Suprapubic skin (tissue), 4 donors: Measurements from ENCODE around the gene TRAPPC2L.

ENCODE experiments used
- EP300 ChIP-seq: sonication (generic); formaldehyde crosslinking; IDR thresholded peaks from one replicate; pipeline ENCODE4 v1.6.1; 2017; ENCODE audit warnings: antibody characterized with exemption
- POLR2A ChIP-seq, 2 donors: fragments of 450-650 bp; IDR thresholded peaks; one replicate each; pipeline ENCODE4 v1.6.1; 2017; ENCODE audit warnings: antibody characterized with exemption in 2 of 2, mild to moderate bottlenecking in 2 of 2, moderate library complexity in 2 of 2
- POLR2AphosphoS5 ChIP-seq, 3 donors: sonication (generic); formaldehyde crosslinking; IDR thresholded peaks; one replicate each; pipeline ENCODE4 v1.6.1; 2017; ENCODE audit warnings: antibody characterized with exemption in 3 of 3
- TF ChIP-seq, protein P1 (sequence below), 2 donors: fragments of 200-600 bp in 1 of 2; fragments of 450-650 bp in 1 of 2; sonication (generic) in 1 of 2; IDR thresholded peaks; one replicate each; pipeline ENCODE4 v1.5.1; 2016 to 2019; ENCODE audit warnings: antibody characterized with exemption in 2 of 2, mild to moderate bottlenecking in 1 of 2, moderate library complexity in 1 of 2

DNA sequence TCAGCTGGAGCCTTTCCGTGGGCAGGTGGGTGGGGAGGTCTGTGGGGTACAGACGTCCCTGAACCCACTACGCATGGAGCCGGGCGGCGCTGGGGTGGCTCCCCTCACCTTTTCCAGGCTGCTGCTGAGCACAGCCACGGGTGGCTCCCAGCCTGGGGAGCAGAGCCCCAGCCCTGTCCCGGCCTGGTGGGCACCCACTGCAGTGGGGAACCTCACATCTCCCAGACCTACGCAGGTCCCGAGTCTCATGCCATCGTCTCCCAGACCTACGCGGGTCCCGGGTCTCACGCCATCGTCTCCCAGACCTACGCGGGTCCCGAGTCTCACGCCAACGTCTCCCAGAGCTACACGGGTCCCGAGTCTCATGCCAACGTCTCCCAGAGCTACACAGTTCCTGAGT is 28.2 kb upstream of the TRAPPC2L start:
- TF ChIP-seq, protein P1, sequence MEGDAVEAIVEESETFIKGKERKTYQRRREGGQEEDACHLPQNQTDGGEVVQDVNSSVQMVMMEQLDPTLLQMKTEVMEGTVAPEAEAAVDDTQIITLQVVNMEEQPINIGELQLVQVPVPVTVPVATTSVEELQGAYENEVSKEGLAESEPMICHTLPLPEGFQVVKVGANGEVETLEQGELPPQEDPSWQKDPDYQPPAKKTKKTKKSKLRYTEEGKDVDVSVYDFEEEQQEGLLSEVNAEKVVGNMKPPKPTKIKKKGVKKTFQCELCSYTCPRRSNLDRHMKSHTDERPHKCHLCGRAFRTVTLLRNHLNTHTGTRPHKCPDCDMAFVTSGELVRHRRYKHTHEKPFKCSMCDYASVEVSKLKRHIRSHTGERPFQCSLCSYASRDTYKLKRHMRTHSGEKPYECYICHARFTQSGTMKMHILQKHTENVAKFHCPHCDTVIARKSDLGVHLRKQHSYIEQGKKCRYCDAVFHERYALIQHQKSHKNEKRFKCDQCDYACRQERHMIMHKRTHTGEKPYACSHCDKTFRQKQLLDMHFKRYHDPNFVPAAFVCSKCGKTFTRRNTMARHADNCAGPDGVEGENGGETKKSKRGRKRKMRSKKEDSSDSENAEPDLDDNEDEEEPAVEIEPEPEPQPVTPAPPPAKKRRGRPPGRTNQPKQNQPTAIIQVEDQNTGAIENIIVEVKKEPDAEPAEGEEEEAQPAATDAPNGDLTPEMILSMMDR (IDR thresholded peaks at IDR 0.05): no peak
- TF ChIP-seq EP300: no peak
- no peak for TF ChIP-seq POLR2AphosphoS5 (IDR thresholded peaks at IDR 0.05)
- no peak for TF ChIP-seq POLR2A (IDR thresholded peaks at IDR 0.05)
